HG03354 (cell line): ENCODE data around the gene STK32C.

Source experiments
- ATAC-seq: cut with Tn5 transposase; IDR thresholded peaks from one replicate; pipeline ENCODE4 v1.9.1; 2021; ENCODE audit warnings: mild to moderate bottlenecking; ENCODE audit not compliant: unreplicated experiment, poor library complexity, severe bottlenecking

Gene STK32C

GRCh38 chr10:132178672-132179545 lies 128.8 kb downstream of the STK32C start:
- no peak for ATAC-seq

- ATAC-seq, result no peak
Measured at GRCh38 chr10:132178046-132178445, 129.7 kb downstream of the STK32C start.

- no peak for ATAC-seq
Measured at GRCh38 chr10:132176623-132177500, 130.9 kb downstream of the STK32C start.

DNA sequence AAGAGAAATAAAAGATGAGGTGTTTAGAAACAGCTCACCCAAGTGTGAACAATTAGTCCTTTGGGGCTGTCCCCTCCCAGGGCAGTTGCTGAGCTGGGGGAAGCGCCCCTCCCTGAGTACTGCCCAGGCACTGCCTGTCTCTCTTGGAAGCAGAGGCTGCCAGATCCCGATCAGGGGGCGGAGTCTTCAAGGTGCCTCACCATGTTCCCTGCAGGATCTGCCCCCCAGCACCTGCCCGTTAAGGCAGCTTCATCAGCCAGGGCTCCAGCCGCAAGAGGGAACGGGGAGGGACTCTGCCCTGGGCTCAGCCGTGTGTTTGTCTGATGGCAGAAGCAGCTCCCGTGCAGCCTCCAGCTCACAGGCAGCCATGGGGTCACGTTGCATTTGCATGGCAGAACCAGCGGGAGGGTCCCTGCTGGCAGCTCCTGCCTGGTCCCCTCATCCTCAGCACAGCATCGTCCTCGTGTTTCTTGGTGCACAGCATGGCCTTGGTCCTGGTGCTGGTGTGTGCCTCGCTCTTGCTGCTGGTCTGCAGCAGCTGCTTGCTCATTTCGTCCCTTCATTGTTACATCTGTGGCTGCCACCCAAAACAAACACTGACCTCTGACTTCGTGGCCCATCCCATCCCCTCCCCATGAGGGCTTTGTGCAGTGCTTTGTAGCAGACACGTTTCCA lies 131.7 kb downstream of the STK32C start:
- ATAC-seq, result no peak

GRCh38 chr10:132175408-132175807 lies 132.3 kb downstream of the STK32C start:
- no peak for ATAC-seq

DNA sequence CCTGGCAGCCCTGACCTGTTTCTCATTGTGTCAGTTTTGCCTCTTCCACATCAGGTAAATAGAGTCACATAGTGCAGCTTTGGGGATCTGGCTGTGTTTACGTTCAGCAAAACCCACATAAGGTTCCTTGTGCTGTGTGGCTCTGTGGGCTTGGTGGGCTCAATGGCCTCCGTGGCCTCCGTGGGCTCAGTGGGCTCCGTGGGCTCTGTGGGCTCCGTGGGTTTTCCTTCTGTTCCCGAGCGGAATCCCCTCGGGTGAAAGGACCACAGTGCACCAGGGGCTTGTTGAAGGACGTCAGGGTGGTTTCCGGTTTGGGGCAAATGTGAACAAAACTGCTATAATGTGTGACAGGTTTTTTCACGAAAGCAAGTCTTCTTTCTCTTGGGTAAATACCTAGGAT lies 133.5 kb downstream of the STK32C start:
- ATAC-seq, result no peak

DNA sequence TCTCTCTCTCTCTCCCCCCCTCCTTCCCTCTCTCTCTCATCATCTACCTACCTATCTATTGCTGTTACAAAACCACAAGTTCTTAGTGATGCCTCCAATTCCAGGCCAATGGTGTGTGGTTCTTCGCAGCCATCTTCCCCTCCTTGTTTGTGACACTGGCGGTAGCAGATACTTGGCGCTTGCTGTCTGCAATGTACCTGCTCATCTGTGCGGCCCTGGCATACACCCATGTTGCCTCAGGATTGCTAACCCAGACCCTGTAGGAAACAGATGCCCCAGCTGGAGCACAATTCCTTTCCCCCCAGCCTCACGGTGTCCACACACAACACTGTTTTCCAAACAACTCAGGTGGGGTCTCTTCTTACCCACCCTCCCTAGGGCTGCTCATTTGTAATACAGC lies 134.6 kb downstream of the STK32C start:
- ATAC-seq, result no peak

DNA sequence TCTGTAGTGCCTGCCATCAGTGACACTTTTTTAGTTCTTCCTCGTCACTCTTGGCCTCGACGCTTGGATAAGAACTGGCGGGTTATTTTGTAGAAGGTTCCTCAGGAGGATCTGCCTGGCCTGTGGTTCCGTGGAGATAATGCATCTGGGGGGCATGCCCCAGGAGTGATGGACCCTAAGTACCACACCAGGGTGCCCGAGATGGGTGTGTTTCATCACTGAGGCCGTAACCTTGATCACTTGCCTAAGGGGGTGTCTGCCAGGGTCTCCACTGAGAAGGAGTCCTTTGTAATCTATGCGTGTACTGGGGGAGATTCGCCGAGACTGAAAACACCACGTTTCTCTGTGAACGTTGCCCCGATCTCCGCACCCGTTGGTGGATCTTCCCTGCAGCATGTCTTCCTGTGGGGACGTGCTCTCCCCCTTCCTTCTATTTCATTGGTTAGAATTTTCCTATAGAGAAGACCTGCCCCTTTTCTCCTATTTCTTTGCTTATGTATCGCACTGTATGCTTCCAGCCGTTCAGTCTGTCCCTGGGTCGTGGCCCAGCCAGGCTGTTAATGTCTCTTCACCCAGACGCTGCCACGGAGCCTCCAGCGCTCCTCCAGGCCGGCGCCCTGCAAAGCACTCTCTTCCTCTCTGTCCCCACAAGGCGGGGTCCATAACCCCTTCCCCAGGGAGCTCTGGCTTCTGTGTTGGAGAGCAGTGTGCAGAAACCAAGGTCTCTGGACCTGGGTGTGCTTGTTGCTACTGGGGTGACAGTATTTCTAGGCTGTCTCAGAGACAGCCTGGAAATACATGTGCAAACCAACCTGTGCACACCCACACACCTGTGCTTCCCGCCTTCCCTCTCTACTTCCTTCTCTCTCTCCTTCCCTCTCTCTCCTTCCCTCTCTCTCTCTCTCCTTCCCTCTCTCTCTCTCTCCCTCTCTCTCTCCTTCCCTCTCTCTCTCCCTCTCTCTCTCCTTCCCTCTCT lies 135.4 kb downstream of the STK32C start:
- no peak for ATAC-seq

DNA sequence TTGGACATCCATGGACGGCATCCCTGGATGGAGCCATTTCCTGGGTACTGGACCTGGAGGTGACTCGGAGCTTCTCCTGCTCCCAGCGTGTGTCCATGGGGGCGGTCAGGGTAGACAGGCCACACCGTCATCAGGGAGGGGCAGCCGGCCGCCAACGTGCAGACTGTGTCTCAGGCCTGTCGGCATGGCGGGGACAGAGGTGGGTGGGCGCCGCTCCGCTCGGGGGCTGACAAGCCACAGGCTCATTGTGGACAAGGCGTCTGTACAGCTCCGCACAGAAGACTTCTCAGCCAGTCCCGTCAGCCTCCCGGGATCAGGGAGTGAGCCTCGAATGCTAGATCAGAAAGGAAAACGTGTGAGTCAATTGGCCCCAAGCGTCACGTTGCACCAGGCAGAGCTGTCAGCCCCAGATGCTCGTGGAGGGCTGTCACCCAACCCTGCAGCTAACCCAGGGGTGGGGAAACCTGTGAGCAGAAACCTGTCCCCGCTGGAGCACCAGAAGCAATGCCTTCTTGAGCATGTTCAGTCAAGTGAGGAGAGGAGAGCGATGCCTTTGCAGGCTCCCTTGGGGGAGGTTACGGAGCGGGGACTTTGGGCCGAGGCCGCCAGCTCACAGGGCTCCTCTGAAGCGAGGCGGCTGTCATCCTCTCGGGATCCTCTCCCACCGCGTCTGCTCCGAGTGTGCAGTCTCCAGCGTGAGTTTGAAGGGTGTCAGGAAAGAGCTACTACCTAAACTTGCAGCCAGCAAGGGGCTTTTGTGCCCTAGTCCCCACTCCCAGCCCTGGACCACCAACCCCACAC lies 137.0 kb downstream of the STK32C start:
- ATAC-seq, result no peak

- no peak for ATAC-seq
Measured at GRCh38 chr10:132169766-132170560, 137.8 kb downstream of the STK32C start.

- ATAC-seq, result no peak
Measured at GRCh38 chr10:132169031-132169765, 138.6 kb downstream of the STK32C start.

GRCh38 chr10:132168571-132169030 lies 139.1 kb downstream of the STK32C start:
- no peak for ATAC-seq

DNA sequence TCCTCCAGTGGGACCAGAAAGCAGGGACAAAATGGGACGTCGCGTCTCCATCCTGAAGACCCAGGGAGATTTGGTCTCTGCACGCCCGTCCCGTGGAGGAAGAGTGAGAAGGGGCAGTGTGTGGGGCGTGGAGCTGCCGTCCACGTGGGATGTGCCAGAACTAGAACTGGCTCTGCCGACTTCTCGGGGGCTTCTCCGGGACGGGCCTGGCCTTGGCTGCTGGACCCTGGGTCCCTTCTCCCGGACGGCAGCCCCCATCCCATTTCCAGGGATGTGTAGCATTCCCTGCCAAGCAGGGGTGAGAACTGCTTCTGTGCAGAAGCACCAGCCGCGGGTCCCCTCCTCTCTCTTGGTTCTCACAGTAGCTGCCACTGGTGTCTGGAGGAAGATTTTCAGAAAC lies 139.8 kb downstream of the STK32C start:
- no peak for ATAC-seq

GRCh38 chr10:132167041-132167674 lies 140.6 kb downstream of the STK32C start:
- ATAC-seq, result no peak

DNA sequence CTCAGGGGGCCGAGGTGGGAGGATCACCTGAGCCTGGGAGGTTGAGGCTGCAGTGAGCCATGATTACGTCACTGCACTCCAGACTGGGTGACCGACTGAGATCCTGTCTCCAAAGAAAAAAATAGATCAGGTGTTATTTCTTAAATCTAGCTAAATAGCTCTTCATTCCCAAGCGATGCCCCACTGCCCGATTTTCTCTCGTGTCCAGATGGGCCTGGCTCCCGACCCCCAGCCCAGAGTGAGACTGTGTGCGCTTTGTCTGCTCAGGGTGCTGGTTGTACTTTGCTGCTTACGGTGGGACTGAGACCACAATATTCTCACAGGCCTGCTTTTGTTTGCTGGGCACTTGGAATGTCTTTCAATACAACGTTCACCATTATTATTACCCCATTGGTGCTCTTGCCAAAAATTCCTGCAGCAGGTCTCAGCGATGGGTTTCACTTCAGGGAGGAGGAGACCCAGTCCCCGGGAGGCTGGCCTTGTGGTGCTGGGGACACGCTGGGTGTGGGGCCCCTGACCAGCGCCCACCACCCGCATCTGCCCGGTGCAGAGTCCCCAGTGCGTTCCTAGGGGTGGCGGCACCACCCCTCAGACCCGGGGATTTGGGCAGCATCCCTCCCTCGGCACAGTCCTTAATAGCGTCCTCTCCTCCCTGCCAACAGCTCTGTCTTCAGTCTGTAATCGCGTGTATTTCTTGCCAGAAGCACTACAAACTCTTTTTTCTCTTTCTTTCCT lies 141.4 kb downstream of the STK32C start:
- ATAC-seq, result no peak
